ENCODE measurements around the gene NEU3. TPM values are rescaled to one million over a fixed set of nuclear protein-coding genes. Genes with fewer than 3 reads are reported as not detected.

Gene NEU3
- total and polyA plus RNA-seq, 8 donors, result 3.1 to 7.2 (median 4.1) TPM

GRCh38 chr11:75032550-75032935, 43.8 kb downstream of the NEU3 start:
- DNase-seq (no peak), ATAC-seq (no peak), FAIRE-seq (no peak)
- Histone ChIP-seq H3K27ac (no peak overlapping the region), H3K4me1 (no peaks in the 10 kb centered on the region), H3K9me3 (no peaks in the 10 kb centered on the region), H3K27me3 (no peaks in the 10 kb centered on the region), H3K36me3 (no peaks in the 10 kb centered on the region), H3K4me3 (no peak overlapping the region)
- intact Hi-C loops (cut with DNase I), result loop anchor here in 2 of 3 donors (5.0 kb wide), 1 partner anchor 105 kb away; no protein-coding TSS in a partner anchor
- no peak for TF ChIP-seq CTCF (IDR thresholded peaks at IDR 0.05)
- 63 to 73% methylated on average over 3 of the region's 3 CpGs for WGBS, 2 donors

GRCh38 chr11:75033916-75034315, 45.2 kb downstream of the NEU3 start:
- H3K4me3 ChIP-seq, result no peak overlapping the region
- H3K27me3 ChIP-seq, result no peaks in the 10 kb centered on the region
- no peak for ATAC-seq
- 76 to 77% methylated on average over 3 of the region's 3 CpGs for WGBS, 2 donors
- no peak for FAIRE-seq
- DNase-seq, result no peak
- H3K27ac ChIP-seq, result no peak overlapping the region
- intact Hi-C loops (cut with DNase I), result loop anchor here in 2 of 3 donors (5.0 kb wide), 1 partner anchor 107 kb away; no protein-coding TSS in a partner anchor
- TF ChIP-seq CTCF (IDR thresholded peaks at IDR 0.05), result no peak
- H3K36me3 ChIP-seq, result no peaks in the 10 kb centered on the region
- H3K4me1 ChIP-seq, result no peaks in the 10 kb centered on the region
- H3K9me3 ChIP-seq, result no peaks in the 10 kb centered on the region

GRCh38 chr11:75035256-75035655, 46.5 kb downstream of the NEU3 start:
- no peak for DNase-seq
- TF ChIP-seq CTCF (IDR thresholded peaks at IDR 0.05), result no peak
- Histone ChIP-seq H3K9me3 (no peaks in the 10 kb centered on the region), H3K36me3 (no peaks in the 10 kb centered on the region), H3K27me3 (no peaks in the 10 kb centered on the region), H3K4me1 (no peaks in the 10 kb centered on the region), H3K27ac (no peak overlapping the region), H3K4me3 (no peak overlapping the region)
- WGBS, 2 donors, result 82 to 83% methylated on average over 5 of the region's 5 CpGs
- intact Hi-C loops (cut with DNase I), result no loop called here
- no peak for ATAC-seq
- FAIRE-seq, result no peak

GRCh38 chr11:75035911-75036565, 47.3 kb downstream of the NEU3 start:
- WGBS, 2 donors, result 86 to 90% methylated on average over 3 of the region's 3 CpGs
- no peaks in the 10 kb centered on the region for H3K36me3 ChIP-seq
- intact Hi-C loops (cut with DNase I), result no loop called here
- no peaks in the 10 kb centered on the region for H3K4me1 ChIP-seq
- H3K27ac ChIP-seq, result no peak overlapping the region
- no peak for ATAC-seq
- H3K9me3 ChIP-seq, result no peaks in the 10 kb centered on the region
- no peak overlapping the region for H3K4me3 ChIP-seq
- H3K27me3 ChIP-seq, result no peaks in the 10 kb centered on the region
- no peak for TF ChIP-seq CTCF (IDR thresholded peaks at IDR 0.05)
- FAIRE-seq, result no peak
- DNase-seq, result no peak

- FAIRE-seq, result no peak
- no peak for TF ChIP-seq CTCF (IDR thresholded peaks at IDR 0.05)
- Histone ChIP-seq H3K36me3 (no peaks in the 10 kb centered on the region), H3K27ac (no peak overlapping the region), H3K9me3 (no peaks in the 10 kb centered on the region), H3K4me1 (no peaks in the 10 kb centered on the region), H3K27me3 (no peaks in the 10 kb centered on the region), H3K4me3 (no peak overlapping the region)
- 88 to 92% methylated on average over 11 of the region's 11 CpGs for WGBS, 2 donors
- no peak for ATAC-seq
- intact Hi-C loops (cut with DNase I), result no loop called here
- no peak for DNase-seq
Measured at GRCh38 chr11:75040167-75040770, 51.5 kb downstream of the NEU3 start.
